GM18868 (cell line): ENCODE results near the gene RANBP3.
"Not testable (repeated sequence)": the region's sequence is repeated elsewhere in the genome, so short reads cannot be mapped to it uniquely, and the experiment has no call there.

Experiments
- ATAC-seq: cut with Tn5 transposase; IDR thresholded peaks from one replicate; pipeline ENCODE4 v1.9.1; 2021; ENCODE audit warnings: mild to moderate bottlenecking, moderate library complexity; ENCODE audit not compliant: unreplicated experiment

RANBP3 gene

GRCh38 chr19:5988517-5989387 is 10.8 kb upstream of the RANBP3 start:
- no peak for ATAC-seq

DNA sequence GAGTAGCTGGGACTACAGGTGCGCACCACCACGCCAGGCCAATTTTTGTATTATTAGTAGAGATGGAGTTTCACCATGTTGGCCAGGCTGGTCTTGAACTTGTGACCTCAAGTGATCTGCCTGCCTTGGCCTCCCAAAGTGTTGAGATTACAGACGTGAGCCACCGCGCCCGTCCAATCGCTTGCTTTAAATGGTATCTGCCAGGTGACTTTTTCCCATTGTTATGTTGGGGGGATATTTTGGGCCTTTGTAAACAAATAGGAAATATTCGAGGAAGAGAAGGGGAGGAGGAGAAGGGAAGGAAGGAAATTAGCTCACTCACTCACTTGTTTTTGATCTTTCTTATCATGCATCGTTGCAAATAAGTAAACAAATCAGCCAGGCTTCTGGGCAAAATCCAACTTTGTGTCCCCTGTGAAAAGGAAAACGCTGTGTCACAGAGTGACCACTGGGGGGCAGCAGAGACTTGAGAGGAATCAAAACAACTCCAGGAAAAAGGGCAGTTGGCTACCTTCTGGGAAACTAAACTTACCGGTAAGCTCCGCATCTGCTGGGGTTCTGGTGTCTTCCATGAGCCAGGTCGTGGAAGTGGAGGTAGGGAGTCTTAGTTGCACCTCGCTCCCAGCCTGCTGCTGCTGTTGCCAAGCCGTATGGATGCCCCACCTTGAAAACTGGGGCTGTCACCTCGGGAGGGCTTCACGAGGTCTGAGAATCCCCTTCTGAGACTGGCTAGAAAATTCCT is 9.3 kb upstream of the RANBP3 start:
- ATAC-seq = no peak

DNA sequence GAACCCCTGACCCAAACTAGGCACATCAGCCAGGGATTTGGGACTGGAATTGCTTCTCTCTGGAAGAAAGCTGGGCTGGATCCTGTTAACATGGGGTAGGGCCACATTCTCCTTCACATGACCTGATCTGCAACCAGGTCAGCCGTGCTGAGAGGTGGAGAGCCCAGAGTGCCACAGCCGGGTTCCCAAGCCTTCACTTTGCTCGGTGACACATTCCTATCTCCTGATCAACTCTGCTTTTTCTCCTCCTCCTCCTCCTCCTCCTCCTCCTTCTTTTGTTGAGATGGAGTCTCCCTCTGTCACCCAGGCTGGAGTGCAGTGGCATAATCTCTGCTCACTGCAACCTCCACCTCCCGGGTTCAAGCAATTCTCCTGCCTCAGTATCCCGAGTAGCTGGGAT is 7.9 kb upstream of the RANBP3 start:
- not testable (repeated sequence) for ATAC-seq

DNA sequence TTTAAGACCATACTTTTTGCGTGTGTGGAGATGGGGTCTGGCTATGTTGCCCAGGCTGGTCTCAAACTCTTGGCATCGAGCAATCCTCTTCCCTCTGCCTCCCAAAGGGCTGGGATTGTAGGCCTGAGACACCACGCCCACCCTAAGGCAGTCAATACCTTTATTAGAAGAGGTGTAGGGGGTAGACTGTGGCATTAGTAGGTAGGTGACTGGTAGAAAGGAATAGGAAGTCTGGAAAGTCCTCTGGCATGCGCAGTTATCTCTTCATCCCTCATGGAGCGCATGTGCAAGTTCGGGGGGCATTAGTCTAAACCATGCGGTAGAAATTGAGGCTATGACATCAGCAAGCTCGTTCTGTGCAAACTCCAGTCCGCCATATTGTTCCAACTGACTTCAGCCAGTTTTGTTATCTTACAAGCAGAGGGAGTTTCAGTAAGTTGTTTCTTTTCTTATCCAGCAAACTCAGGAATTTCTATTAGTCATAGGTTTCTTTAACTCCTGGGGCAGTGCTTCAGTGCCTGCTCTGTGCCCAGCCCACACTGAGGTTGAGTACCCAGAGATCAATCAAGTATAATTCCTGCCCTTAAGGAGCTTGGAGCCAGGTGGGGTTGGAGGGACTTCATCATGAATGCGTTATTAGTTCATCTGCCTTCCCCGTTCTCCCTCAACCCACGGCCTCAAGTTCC is 7.3 kb upstream of the RANBP3 start:
- ATAC-seq = no peak

GRCh38 chr19:5984600-5984999 is 6.7 kb upstream of the RANBP3 start:
- ATAC-seq = no peak

DNA sequence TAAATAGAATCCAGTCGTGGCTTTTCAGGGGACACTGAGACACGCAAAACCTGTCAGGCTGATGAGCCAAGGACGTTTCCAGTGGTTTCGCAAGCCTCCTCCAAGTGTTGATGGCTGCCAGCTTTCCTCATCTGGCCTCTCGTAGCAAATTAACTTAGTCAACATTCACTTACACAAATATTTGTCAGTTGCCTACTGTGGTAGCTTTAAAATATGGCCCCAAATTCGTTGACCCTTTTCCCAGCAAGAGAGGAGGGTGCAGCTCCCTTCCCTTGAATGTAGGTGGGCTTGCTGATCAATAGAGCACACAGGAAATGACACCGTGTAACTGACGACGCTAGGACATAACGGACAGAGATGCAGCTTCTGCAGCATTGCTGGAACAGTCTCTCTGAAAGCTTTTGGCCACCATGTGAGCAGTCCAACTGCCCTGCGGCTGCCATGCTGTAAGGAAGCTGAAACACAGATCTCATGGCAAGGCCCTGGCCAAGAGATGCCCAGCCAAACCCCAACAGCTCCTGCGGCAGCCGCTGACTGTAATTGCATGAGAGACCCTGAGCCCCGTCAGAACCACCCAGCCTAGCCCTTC is 5.5 kb upstream of the RANBP3 start:
- ATAC-seq = no peak

DNA sequence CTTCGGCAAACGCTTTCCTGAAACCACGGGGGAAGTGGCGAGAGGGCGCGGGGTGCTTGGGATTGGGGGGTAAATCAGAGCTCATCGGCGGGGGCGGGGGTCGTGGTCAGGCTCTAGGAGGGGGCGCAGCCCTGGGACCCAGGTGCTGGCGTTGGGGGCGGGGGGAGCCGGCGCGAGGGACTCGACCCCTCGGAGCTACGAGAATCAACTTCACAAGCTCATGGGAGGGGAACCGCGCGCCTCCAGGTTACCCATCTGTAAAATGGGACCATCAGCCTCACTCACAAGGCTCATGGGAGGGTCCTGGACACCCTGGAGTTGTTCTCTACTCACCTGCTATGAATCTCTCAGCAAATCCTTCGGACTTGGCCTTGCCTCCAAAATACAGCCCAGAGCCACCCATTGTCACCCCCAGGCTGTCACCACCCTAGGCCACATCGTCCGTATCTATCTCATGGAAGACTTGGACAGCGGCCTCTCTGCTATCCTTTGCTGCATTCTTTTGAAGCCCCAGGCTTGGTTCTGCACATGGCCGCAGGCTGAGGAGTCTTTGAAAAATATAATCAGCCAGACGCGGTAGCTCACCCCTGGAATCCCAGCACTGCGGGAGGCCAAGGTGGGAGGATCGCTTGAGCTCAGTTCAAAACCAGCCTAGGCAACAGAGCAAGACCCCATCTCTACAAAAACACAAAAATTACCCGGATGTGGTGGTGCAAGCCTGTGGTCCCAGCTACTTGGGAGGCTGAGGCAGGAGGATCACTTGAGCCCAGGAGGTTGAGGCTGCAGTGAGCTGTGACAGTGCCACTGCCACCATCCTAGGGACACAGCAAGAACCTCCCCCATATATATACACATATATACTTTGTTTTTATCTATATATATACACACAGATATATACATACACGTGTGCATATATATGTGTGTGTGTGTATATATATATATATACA is 939 bp upstream of the RANBP3 start:
- no peak for ATAC-seq

DNA sequence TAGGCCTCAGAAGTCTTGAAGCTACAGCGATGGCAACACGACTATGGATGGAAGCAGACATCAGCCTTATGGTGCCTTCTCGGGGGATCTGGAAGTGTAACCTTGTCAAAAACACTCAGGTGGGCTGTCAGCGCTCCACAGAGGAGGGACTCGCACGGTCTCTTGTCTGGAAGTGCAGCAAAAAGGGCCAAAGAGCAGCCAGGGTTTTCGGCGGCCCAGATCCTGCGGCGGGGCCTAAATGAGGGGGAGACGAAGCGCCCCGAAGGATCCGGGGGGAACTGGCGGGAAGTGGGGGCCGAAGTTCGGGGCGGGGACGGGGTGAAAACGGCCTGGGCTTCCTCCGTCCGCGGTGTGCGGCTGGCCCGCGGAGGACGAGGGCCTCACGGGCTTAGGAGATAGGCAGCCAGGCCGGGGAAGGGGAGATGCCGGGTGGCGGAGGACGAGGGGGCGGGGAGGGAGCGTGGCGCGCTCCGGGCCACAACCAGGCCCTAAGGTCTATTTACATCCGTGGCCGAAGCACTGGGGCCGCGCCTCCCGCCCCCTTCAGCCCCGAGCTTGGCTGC is 637 bp downstream of the RANBP3 start:
- ATAC-seq = no peak

DNA sequence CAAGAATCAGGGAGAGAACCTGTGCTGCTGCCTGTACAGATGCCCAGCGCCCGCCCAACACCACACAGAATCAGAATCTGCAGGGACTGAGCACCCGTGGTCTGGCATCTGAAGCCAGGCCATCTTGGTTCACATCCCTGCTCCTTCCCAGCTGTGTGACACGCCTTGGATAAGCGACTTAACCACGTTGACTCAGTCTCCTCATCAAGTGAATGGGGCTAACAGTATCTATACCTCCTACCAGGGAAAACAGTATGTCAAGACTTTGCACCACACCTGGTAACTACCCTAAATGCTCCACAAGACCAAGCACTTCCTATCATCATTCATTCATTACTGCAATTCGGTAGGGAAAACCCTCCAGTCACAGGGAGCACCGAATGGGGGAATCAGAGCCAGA is 1.2 kb downstream of the RANBP3 start:
- no peak for ATAC-seq

DNA sequence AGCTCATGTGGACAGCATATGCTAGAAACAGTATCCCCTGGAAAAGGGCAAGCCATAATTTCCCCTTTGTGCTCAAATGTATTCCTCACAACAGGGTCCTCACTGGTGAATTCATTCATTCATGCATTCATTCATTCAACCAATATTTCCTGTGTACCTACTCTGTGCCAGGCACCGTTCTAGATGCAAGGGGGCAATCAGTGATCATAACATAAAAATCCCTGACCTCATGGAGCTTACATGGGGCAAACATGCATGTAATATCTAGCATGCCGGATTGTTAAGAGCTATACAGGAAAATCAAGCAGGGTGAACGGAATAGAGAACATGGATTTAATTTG is 2.6 kb downstream of the RANBP3 start:
- no peak for ATAC-seq

DNA sequence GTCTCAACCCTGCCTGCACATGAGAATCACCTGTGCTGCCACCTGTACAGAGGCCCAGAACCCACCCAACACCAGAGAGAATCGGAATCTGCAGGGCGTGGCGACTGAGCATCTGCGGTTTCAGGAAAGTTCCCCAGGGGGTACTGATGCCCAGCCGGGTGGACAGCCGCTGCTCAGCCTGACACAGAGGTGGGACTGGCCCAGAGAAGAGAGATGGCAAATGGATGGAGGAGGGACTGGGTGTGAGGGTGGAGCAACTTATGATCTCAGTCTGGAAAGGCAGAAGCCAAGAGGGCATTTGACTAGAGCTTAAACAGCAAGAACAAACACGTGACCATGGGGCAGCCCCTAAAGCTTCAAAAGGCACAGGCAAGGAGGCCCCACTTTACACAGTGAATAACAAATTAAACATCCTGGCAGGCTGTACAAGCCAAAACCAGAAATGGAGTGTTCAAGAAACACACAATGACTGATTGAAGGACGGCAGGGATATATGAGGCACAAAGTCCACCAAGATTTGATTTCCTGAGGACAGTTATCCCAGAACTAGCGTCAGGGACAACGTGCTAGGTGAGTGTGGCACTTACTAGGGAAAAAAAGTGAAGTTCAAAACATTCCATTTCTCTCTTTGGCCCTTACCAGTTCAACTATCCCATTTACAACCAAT is 3.1 kb downstream of the RANBP3 start:
- ATAC-seq = no peak

- no peak for ATAC-seq
Measured at GRCh38 chr19:5973867-5974635, 3.9 kb downstream of the RANBP3 start.

- ATAC-seq = no peak
Measured at GRCh38 chr19:5973376-5973775, 4.6 kb downstream of the RANBP3 start.

DNA sequence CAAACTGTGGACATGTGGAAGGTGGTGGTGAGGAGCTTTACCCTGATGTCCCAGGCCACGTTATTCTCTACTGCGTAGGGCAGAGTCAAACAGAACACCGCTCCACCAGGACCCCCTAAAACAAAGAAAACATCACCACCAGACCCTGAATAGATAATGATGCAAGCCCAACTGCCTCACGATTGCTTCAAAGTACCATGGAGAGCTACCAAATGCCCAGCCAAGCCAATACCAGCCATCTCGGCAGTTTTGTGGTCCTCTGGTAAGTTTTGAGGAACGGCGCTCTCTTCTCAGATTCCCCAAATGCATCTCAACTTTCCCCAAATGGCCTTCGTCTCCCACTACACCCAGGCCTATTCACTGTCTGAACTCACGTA is 5.6 kb downstream of the RANBP3 start:
- no peak for ATAC-seq

GRCh38 chr19:5971714-5972354 is 6.1 kb downstream of the RANBP3 start:
- no peak for ATAC-seq

DNA sequence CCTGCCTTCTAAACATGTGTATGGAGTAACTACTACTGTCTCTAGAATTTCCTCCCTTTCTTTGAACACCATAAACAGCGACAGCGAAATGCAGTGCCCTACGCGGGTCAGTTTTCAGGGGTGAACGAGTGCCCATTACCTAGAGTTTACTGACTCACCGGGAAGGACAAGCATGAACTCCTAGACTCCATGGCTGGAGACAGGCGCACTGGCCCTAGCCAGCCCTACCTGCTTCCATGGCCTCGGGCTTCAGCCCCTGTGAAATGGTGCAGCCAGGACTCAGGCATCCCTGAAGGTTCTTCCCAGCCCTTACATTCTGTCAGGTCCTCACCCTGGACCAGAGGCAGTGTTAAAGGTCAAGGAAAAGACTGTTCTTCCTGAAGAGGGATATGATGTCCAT is 8.5 kb downstream of the RANBP3 start:
- ATAC-seq = no peak

GRCh38 chr19:5968431-5969373 is 9.2 kb downstream of the RANBP3 start:
- ATAC-seq = no peak
